SK-N-SH treated with all-trans-retinoic acid at 6 μM for 48 hours (cell line): ENCODE data around the gene PACS1.

Source experiments
- GLIS3 ChIP-seq: fragments of 250-450 bp; sonication (Bioruptor Pico); IDR thresholded peaks from 2 replicates; pipeline ENCODE4 v1.5.0; 2020; ENCODE audit warnings: mild to moderate bottlenecking, moderate library complexity
- SNAI2 ChIP-seq: fragments of 250-450 bp; sonication (Bioruptor Pico); IDR thresholded peaks from 2 replicates; pipeline ENCODE4 v1.5.0; 2020; ENCODE audit warnings: mild to moderate bottlenecking, moderate library complexity
- ZFP30 ChIP-seq: fragments of 450-650 bp; formaldehyde crosslinking; IDR thresholded peaks from 2 replicates; pipeline ENCODE4 v1.5.0; 2022; ENCODE audit warnings: mild to moderate bottlenecking, moderate library complexity
- TF ChIP-seq, protein P1 (sequence below): fragments of 250-450 bp; sonication (Bioruptor Pico); IDR thresholded peaks from 2 replicates; pipeline ENCODE4 v1.8.0; 2020; ENCODE audit warnings: mild to moderate bottlenecking, moderate library complexity, borderline replicate concordance

DNA sequence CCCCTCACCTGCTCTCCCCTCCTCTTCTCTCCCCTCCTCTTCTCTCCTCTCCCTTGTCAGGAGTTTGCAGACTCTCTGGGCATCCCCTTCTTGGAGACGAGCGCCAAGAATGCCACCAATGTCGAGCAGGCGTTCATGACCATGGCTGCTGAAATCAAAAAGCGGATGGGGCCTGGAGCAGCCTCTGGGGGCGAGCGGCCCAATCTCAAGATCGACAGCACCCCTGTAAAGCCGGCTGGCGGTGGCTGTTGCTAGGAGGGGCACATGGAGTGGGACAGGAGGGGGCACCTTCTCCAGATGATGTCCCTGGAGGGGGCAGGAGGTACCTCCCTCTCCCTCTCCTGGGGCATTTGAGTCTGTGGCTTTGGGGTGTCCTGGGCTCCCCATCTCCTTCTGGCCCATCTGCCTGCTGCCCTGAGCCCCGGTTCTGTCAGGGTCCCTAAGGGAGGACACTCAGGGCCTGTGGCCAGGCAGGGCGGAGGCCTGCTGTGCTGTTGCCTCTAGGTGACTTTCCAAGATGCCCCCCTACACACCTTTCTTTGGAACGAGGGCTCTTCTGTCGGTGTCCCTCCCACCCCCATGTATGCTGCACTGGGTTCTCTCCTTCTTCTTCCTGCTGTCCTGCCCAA lies 206.0 kb downstream of the PACS1 start:
- TF ChIP-seq GLIS3 (CRISPR knock-in tag) (no peak), ZFP30 (CRISPR knock-in tag) (no peak), SNAI2 (CRISPR knock-in tag) (no peak)
- TF ChIP-seq, protein P1, sequence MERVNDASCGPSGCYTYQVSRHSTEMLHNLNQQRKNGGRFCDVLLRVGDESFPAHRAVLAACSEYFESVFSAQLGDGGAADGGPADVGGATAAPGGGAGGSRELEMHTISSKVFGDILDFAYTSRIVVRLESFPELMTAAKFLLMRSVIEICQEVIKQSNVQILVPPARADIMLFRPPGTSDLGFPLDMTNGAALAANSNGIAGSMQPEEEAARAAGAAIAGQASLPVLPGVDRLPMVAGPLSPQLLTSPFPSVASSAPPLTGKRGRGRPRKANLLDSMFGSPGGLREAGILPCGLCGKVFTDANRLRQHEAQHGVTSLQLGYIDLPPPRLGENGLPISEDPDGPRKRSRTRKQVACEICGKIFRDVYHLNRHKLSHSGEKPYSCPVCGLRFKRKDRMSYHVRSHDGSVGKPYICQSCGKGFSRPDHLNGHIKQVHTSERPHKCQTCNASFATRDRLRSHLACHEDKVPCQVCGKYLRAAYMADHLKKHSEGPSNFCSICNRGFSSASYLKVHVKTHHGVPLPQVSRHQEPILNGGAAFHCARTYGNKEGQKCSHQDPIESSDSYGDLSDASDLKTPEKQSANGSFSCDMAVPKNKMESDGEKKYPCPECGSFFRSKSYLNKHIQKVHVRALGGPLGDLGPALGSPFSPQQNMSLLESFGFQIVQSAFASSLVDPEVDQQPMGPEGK (CRISPR knock-in tag) = no peak
